Left colon (tissue), 2 donors: ENCODE data around the gene EPHA6. TPM values are rescaled to one million over a fixed set of nuclear protein-coding genes. Genes with fewer than 3 reads are reported as not detected.

Source experiments
- ATAC-seq: fragments of 200-7000 bp; cut with Tn5 transposase; one replicate; pipeline ENCODE4 v1.9.1; 2020; ENCODE audit warnings: mild to moderate bottlenecking, moderate library complexity
- DNase-seq, 2 donors: peaks; one replicate each; pipeline ENCODE4 v3.0.0-alpha.2; 2020
- intact Hi-C, 2 donors: fragments of 100-400 bp; cut with DNase I in 1 of 2; cut with micrococcal nuclease in 1 of 2; formaldehyde crosslinking; loops; one replicate each; pipeline versions ENCODE4 v1.11.2 to v1.14.0; 2022; cut with DNase I, micrococcal nuclease
- total RNA-seq, 2 donors: library from RNA; stranded (reverse); fragmentation: NEBNext Ultra II Directional; extraction: Animal tissue kit (Norgen Biotek cat#: 25700); gene quantifications; one replicate each; pipeline ENCODE4 v1.2.1, GENCODE V29; 2021
- donor health status: DM: no; HTN: no; CAD: no.
- donor health status: DM: yes; HTN: yes; CAD: no.

Gene EPHA6
- total RNA-seq, 2 donors from 2014 or later, result 0.18 to 3.7 TPM

GRCh38 chr3:97793420-97794019 is 979.1 kb downstream of the EPHA6 start:
- DNase-seq, result no peak
- intact Hi-C loops, result loop anchor here (2.0 to 10.0 kb wide), 2 partner anchors 229 to 231 kb away; no protein-coding TSS in a partner anchor
- peak; percentile 48 for ATAC-seq

GRCh38 chr3:97795951-97796350 is 981.6 kb downstream of the EPHA6 start:
- ATAC-seq, result no peak
- intact Hi-C loops, result loop anchor here in 1 of 2 donors (10.0 kb wide), 1 partner anchor 229 kb away; no protein-coding TSS in a partner anchor
- no peak for DNase-seq
